ENCODE measurements around the gene TSR3.

DNA sequence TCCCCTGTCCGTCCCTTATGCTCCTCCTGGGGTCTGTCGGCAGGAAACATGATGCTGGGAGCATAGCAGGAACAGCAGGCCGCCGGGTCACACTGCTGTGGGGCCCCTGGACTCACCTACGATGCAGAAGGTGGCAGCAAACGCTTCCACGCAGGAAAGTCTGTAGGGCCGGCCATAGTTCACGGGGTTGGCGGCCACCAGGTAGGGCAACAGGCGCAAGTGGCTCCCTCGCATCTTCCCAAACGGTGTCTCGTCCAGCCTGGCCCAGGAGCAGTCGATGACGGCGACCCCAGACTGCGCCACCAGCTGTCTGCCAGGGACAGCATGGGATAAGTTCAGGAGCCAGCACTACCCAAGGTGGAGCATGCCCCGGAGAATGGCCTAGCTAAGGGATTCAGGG, 987 bp downstream of the TSR3 start:
- TF ChIP-seq, protein P1, sequence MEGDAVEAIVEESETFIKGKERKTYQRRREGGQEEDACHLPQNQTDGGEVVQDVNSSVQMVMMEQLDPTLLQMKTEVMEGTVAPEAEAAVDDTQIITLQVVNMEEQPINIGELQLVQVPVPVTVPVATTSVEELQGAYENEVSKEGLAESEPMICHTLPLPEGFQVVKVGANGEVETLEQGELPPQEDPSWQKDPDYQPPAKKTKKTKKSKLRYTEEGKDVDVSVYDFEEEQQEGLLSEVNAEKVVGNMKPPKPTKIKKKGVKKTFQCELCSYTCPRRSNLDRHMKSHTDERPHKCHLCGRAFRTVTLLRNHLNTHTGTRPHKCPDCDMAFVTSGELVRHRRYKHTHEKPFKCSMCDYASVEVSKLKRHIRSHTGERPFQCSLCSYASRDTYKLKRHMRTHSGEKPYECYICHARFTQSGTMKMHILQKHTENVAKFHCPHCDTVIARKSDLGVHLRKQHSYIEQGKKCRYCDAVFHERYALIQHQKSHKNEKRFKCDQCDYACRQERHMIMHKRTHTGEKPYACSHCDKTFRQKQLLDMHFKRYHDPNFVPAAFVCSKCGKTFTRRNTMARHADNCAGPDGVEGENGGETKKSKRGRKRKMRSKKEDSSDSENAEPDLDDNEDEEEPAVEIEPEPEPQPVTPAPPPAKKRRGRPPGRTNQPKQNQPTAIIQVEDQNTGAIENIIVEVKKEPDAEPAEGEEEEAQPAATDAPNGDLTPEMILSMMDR (IDR thresholded peaks at IDR 0.05; ENCODE audit: low read depth, low read length): no peak
- TF ChIP-seq POLR2A (IDR thresholded peaks at IDR 0.05; ENCODE audit: extremely low read depth, insufficient read length) (no peak), MAX (IDR thresholded peaks at IDR 0.05; ENCODE audit: low read depth, low read length) (no peak), MYC (IDR thresholded peaks at IDR 0.05; ENCODE audit: low read depth, low read length) (no peak)

Data from NB4 (cell line).